Hematopoietic multipotent progenitor cell treated with erythropoietin and hydrocortisone succinate and interleukin-3 and kit ligand, for 15 days (in vitro differentiated cells): ENCODE results near the gene CFAP53.
"Not testable (repeated sequence)": the region's sequence is repeated elsewhere in the genome, so short reads cannot be mapped to it uniquely, and the experiment has no call there.

Experiments
- DNase-seq: peaks from one replicate; pipeline ENCODE4 v3.0.0-alpha.2; 2015; ENCODE audit warnings: low spot score

Gene CFAP53

DNA sequence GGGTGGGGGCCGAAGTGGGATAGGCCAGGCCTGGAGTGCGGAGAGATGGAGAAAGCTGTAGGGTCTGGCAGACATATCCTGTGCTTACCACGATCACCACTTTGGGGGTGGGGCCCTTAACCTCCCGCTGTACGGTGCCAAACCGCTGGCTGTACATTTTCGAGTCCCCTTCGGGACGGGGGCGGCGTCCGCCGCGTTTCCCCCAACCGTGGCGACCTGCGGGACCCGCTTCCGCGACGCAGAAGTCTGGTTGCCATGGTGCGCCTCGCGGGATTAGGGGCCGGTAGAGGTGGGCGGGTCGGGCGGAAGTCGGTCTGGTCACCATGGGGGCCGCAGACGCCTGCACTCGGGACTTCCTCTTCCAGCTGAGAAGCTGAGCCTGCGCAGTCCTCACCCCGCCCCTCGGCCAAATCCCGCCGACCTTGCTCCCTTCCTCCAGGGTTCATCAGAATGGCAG lies at the start of gene CFAP53:
CFAP53 (minus strand) TSS at position 248 of the 457 bp plus-strand sequence; CDS start at position 157, 91 bp downstream.
- DNase-seq: no peak

GRCh38 chr18:50315100-50315871 lies 49.0 kb upstream of the CFAP53 start:
- no peak for DNase-seq

GRCh38 chr18:50313873-50314460 lies 47.7 kb upstream of the CFAP53 start:
- DNase-seq: no peak

DNA sequence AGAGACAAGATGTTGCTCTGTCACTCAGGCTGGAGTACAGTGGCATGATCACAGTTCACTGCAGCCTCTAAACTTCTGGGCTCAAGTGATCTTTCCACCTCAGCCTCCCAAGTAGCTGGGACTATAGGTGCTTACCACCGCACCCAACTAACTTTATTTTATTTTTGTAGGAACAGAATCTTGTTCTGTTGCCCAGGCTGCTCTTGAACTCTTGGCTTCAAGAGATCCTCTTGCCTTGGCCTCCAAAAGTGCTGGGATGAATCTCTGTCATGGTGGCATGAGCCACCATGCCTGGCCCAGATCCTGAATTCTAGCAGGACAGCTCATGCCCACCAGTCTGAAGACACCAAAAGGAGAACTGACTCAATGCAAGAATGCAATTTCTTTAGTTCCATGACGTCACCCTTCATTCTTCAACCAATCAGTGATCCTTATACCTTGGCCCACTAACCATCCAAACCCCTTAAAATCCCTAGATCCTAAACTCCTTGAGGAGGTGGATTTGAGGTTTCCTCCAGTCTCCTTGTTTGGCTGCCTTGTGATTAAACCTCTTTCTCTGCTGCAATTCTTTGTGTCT lies 46.8 kb upstream of the CFAP53 start:
- no peak for DNase-seq

GRCh38 chr18:50312296-50313030 lies 46.2 kb upstream of the CFAP53 start:
- DNase-seq: no peak

GRCh38 chr18:50311650-50312049 lies 45.4 kb upstream of the CFAP53 start:
- no peak for DNase-seq

- no peak for DNase-seq
Observed at GRCh38 chr18:50310080-50310479, 43.8 kb upstream of the CFAP53 start.

- DNase-seq: not testable (repeated sequence)
Observed at GRCh38 chr18:50308851-50309250, 42.6 kb upstream of the CFAP53 start.

DNA sequence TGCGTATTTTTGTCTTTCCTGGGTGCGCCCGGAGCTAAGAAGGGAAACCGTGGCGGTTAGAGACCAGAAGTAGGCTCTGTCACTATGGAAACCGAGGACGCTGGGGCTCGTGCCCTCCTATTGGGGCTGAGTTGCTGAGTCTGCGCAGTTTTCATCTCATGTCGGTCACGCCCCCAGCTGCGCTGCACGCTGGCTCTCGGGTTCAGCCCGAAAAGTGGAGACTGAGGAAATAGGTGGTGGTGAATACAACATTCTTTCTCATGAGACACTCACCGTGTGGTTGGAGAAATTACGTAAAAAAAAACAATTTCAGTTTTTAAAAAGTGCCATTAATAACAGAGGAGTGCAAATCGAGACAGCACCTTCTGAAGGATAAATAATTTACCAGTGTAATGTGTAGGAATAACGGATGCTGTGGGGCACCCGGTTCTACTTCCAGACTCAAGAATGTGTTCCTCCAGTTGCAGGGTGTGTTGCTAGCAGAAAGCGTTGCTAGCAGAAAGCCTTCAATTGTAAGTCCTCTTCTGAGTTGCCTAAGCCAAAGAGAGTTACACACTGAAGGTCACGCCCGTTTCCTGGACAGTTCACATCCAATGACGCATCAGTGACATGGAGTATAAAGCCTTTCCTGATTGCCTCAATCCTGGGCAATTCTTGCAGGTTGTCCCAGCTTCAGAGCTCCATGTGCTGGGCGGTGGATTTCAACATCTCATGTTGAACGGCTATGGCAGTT lies 41.6 kb upstream of the CFAP53 start:
- DNase-seq: peak; percentile 75

- DNase-seq: no peak
Observed at GRCh38 chr18:50307400-50307737, 41.1 kb upstream of the CFAP53 start.

- DNase-seq: no peak
Observed at GRCh38 chr18:50306944-50307343, 40.6 kb upstream of the CFAP53 start.

DNA sequence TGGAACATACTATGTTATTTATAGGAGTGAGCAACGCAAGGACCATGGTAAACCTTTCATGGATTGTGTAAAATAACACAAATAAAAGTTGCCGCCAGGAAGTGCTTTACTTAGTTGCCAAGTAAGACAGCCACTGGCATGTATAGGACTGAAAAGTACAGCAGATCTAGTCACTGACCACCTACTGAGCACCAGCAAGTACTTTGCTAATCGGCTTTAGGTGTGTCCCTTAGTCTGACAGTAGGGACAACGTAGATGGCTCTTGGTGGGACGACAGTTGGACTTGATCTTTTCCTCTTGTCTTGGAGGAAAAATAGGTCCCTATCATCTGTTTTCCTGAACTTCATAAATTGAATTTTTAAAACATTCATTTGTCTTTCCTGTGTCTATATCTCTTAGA lies 34.8 kb upstream of the CFAP53 start:
- no peak for DNase-seq

GRCh38 chr18:50299626-50300388 lies 33.5 kb upstream of the CFAP53 start:
- DNase-seq: no peak

- no peak for DNase-seq
Observed at GRCh38 chr18:50298443-50299284, 32.4 kb upstream of the CFAP53 start.

DNA sequence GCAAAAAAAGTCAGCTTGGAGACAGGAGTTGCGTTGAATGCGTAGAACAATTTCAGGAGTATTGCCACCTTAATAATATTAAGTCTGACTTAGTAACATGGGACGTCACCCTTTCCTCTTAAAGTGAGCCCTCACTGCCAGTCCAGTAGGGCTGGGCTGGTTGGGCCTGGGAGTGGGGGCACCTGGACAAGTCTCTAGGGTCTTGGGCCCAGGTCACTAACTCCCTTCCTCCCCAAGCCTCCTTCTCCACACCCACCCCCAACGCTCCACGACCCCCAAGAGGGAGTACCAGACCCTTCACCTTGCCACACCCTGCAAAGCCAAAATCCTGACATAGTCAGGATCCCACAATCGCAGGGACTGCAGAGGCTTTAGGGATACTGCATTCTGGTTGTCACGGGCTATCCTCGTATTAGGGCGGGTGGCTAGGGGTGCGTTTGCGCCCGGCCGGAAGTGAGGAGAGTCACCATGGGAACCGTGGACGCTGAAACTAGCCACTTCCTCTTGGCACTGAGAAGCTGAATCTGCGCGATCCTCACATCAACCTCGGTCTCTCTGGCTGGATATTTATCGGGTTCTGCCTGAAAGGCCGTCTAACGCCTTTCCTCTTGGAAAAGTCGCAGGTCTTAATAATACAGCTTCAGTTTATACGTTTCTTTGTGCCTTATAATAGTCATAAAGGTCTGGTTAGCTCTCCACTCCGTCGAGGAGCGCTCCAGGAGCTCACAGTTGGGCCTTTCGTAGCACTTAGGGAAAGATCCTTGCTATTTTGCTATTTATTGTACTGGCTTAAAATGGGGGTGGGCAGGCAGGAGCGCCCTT lies 31.5 kb upstream of the CFAP53 start:
- peak; percentile 14 for DNase-seq

GRCh38 chr18:50293039-50293438 lies 26.7 kb upstream of the CFAP53 start:
- DNase-seq: no peak

DNA sequence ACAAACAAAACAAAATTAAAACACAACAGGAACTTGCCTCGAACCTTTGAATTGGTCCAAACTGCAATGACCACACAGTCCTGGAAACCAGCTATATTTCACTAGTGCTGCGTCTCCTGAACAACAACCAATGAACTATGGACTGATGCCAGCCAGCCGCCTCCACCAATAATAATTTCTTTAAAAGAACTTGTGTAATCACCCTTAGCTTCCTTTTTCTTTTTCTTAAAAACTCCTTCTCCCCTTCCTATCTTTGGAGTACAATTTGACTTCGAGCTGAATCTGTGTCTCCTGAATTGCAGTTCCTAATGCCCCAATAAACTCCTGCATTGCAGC lies 22.8 kb upstream of the CFAP53 start:
- DNase-seq: no peak

DNA sequence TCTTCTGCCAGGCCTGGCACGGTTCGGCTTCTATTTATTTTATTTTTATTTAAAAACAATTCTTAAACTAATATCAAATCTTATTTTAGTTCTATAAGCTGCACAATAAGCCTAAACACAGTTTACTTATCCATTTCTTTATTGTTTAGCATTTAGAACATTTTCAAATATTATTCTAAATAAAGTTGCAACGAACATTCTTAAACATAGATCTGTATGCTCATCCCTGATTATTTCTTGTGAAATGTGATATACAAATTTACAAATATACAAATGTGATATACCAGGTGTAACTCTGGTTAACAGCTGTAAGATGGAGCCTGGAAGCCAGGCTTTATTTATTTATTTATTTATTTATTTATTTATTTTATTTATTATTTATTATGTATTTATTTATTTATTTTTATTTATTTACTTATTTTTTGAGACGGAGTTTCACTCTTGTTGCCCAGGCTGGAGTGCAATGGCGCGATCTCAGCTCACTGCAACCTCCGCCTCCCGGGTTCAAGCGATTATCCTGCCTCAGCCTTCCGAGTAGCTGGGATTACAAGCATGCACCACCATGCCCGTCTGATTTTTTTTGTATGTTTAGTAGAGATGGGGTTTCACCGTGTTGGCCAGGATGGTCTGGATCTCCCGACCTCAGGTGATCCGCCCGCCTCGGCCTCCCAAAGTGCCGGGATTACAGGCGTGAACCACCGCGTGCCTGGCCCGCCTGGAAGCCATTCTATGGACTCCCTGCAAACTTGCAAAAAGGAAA lies 22.2 kb upstream of the CFAP53 start:
- DNase-seq: not testable (repeated sequence)
